HCT116 (cell line): ENCODE data around the gene ELP6. TPM values are rescaled to one million over a fixed set of nuclear protein-coding genes. Genes with fewer than 3 reads are reported as not detected.

Experiments used
- ATAC-seq: fragments of 200-7000 bp; cut with Tn5 transposase; 2 replicates; pipeline ENCODE4 v1.9.1; 2020; ENCODE audit warnings: mild to moderate bottlenecking, moderate library complexity
- BruUV-seq: library from RNA; stranded (reverse); fragments of 400-500 nt; replicated peaks from 2 replicates; lab custom pipeline; 2021; lab: Mats Ljungman, UMichigan
- CTCF ChIA-PET: fragments of 300-600 bp; sonication (Branson Sonifier 250); formaldehyde crosslinking; loops from one replicate; lab custom pipeline; 2021; ENCODE audit warnings: antibody characterized with exemption; lab: Charles Lee
- POLR2A ChIA-PET: fragments of 300-600, 350-600 bp; sonication (Branson Sonifier 250); formaldehyde crosslinking; loops from one replicate; lab custom pipeline; 2021; ENCODE audit warnings: antibody characterized with exemption; lab: Charles Lee
- RAD21 ChIA-PET, 2 experiments: fragments of 300-600 bp; sonication (Branson Sonifier 250); formaldehyde crosslinking; loops; one replicate each; lab custom pipeline; 2023; ENCODE audit warnings: low total read pairs in 2 of 2; ENCODE audit not compliant: uncharacterized antibody in 2 of 2, unreplicated experiment in 2 of 2, low non-redundant PET in 1 of 2; lab: Charles Lee
- DNase-seq: peaks from one replicate; pipeline ENCODE4 v3.0.0-alpha.2; 2010; ENCODE audit warnings: low read depth, low spot score
- H2AFZ ChIP-seq: fragments of 200-600 bp; shearing (Covaris generic), sonication (generic); 2 replicates; pipeline ENCODE4 v1.6.1; 2017; ENCODE audit warnings: low read depth, mixed run types, mixed read lengths, antibody characterized with exemption, low read length; ENCODE audit not compliant: poor library complexity, severe bottlenecking
- H3K27ac ChIP-seq: 2 replicates; pipeline ENCODE4 v1.5.1; 2012; ENCODE audit warnings: low read depth, low read length
- H3K27me3 ChIP-seq: fragments of 200-600 bp; sonication (generic); 2 replicates; pipeline ENCODE4 v1.6.1; 2016; ENCODE audit warnings: mixed run types, low read length, mixed read lengths; ENCODE audit not compliant: insufficient read depth
- H3K36me3 ChIP-seq, 2 experiments: fragments of 200-500 bp in 1 of 2; fragments of 200-600 bp in 1 of 2; sonication (Bioruptor generic) in 1 of 2; sonication (generic) in 1 of 2; 2 replicates each; pipeline versions ENCODE4 v1.5.1 to v1.6.1; 2014 to 2016; ENCODE audit warnings: low read length in 2 of 2, inconsistent platforms in 1 of 2, mixed read lengths in 1 of 2, mixed run types in 1 of 2; ENCODE audit not compliant: insufficient read depth in 2 of 2, control insufficient read depth in 1 of 2
- H3K4me1 ChIP-seq, 2 experiments: fragments of 200-600 bp in 1 of 2; sonication (generic) in 1 of 2; 2 replicates each; pipeline versions ENCODE4 v1.5.1 to v1.6.1; 2012 to 2017; ENCODE audit warnings: low read length in 2 of 2, inconsistent platforms in 1 of 2, mild to moderate bottlenecking in 1 of 2, mixed read lengths in 1 of 2, mixed run types in 1 of 2, moderate library complexity in 1 of 2; ENCODE audit not compliant: insufficient read depth in 2 of 2, control insufficient read depth in 1 of 2
- H3K4me2 ChIP-seq: fragments of 200-600 bp; sonication (generic); 2 replicates; pipeline ENCODE4 v1.6.1; 2017; ENCODE audit warnings: mixed run types, low read length, mixed read lengths
- H3K4me3 ChIP-seq, 2 experiments: fragments of 200-600 bp in 1 of 2; sonication (generic) in 1 of 2; replicated peaks in 1 of 2; 2 replicates each; pipeline ENCODE4 v1.5.1; 2011 to 2016; ENCODE audit warnings: low read length in 2 of 2, control low read depth in 1 of 2, low read depth in 1 of 2, mild to moderate bottlenecking in 1 of 2, mixed read lengths in 1 of 2, mixed run types in 1 of 2
- H3K79me2 ChIP-seq: fragments of 200-600 bp; sonication (generic); 2 replicates; pipeline ENCODE4 v1.6.1; 2017; ENCODE audit warnings: mild to moderate bottlenecking, mixed run types, low read length, moderate library complexity, mixed read lengths; ENCODE audit not compliant: insufficient read depth
- H3K9ac ChIP-seq: fragments of 200-600 bp; sonication (generic); 2 replicates; pipeline ENCODE4 v1.6.1; 2016; ENCODE audit warnings: low read length, mixed read lengths
- H3K9me2 ChIP-seq: fragments of 200-600 bp; sonication (generic), shearing (Covaris generic); 2 replicates; pipeline ENCODE4 v1.6.1; 2017; ENCODE audit warnings: mixed run types, mild to moderate bottlenecking, moderate library complexity; ENCODE audit not compliant: insufficient read depth
- H3K9me3 ChIP-seq, 2 experiments: fragments of 200-500 bp in 1 of 2; fragments of 200-600 bp in 1 of 2; sonication (Bioruptor generic) in 1 of 2; sonication (generic) in 1 of 2; 2 replicates each; pipeline ENCODE4 v1.6.1; 2014 to 2017; ENCODE audit warnings: low read length in 2 of 2, mixed read lengths in 2 of 2, inconsistent platforms in 1 of 2, low read depth in 1 of 2, mild to moderate bottlenecking in 1 of 2, mixed run types in 1 of 2, moderate library complexity in 1 of 2; ENCODE audit not compliant: control insufficient read depth in 1 of 2, insufficient read depth in 1 of 2
- H4K20me1 ChIP-seq: fragments of 200-600 bp; sonication (generic), shearing (Covaris generic); 2 replicates; pipeline ENCODE4 v1.6.1; 2017; ENCODE audit warnings: mixed run types, mild to moderate bottlenecking, moderate library complexity; ENCODE audit not compliant: insufficient read depth
- EGR1 ChIP-seq: IDR thresholded peaks from 2 replicates; pipeline ENCODE4 v1.6.1; 2012; ENCODE audit warnings: low read depth
- ELF1 ChIP-seq: IDR thresholded peaks from 2 replicates; pipeline ENCODE4 v1.6.1; 2012; ENCODE audit warnings: low read depth, borderline replicate concordance
- EZH2phosphoT487 ChIP-seq: fragments of 200-600 bp; IDR thresholded peaks from 2 replicates; pipeline ENCODE4 v1.6.1; 2018; ENCODE audit warnings: antibody characterized with exemption, borderline replicate concordance
- FOSL1 ChIP-seq: IDR thresholded peaks from 2 replicates; pipeline ENCODE4 v1.6.1; 2012; ENCODE audit warnings: low read depth
- POLR2AphosphoS5 ChIP-seq: IDR thresholded peaks from 2 replicates; pipeline ENCODE4 v1.6.1; 2011; ENCODE audit warnings: mild to moderate bottlenecking, low read depth, low read length, moderate library complexity
- RAD21 ChIP-seq: IDR thresholded peaks from 2 replicates; pipeline ENCODE4 v1.6.1; 2012; ENCODE audit warnings: low read depth, mild to moderate bottlenecking
- ZFX ChIP-seq: fragments of 450-650 bp; IDR thresholded peaks from 2 replicates; pipeline ENCODE4 v1.6.1; 2017
- intact Hi-C: fragments of 100-400 bp; cut with micrococcal nuclease; formaldehyde crosslinking; loops from 2 replicates; pipeline ENCODE4 v1.10.0; 2022
- total RNA-seq: library from RNA; stranded (reverse); gene quantifications from one replicate; pipeline ENCODE4 v1.2.1, GENCODE V29; 2021; ENCODE audit not compliant: unreplicated experiment
- TF ChIP-seq, protein P1 (sequence below): IDR thresholded peaks from 2 replicates; pipeline ENCODE4 v1.6.1; 2012
- TF ChIP-seq, protein P2 (sequence below): IDR thresholded peaks from 2 replicates; pipeline ENCODE4 v1.6.1; 2012

Gene ELP6
- total RNA-seq, 1 experiment from 2014 or later: 38.8 TPM

DNA sequence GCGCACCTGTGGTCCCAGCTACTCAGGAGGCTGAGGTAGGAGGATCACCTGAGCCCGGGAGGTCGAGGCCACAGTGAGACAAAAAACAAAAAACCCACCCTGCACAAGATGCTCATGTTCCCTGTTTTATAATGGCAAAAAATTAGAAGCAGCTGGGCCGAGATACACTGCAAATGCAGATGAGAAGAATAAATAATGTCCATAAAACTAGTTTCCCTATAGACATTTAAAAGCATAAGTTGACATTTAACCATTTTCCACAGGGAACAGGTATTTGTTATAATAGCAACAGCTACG is 37.2 kb downstream of the ELP6 start:
- H3K79me2 ChIP-seq: peaks cover 37% of the 10 kb centered on the region
- peaks cover 2 to 24% of the 10 kb centered on the region in 2 experiments; a peak in 2 of 4 replicates for H3K4me1 ChIP-seq
- no peak for TF ChIP-seq EGR1
- TF ChIP-seq EZH2phosphoT487: no peak
- TF ChIP-seq POLR2AphosphoS5: no peak
- TF ChIP-seq ZFX: no peak
- TF ChIP-seq RAD21: no peak
- TF ChIP-seq, protein P1, sequence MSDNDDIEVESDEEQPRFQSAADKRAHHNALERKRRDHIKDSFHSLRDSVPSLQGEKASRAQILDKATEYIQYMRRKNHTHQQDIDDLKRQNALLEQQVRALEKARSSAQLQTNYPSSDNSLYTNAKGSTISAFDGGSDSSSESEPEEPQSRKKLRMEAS: no peak
- no peak for TF ChIP-seq FOSL1
- TF ChIP-seq, protein P2, sequence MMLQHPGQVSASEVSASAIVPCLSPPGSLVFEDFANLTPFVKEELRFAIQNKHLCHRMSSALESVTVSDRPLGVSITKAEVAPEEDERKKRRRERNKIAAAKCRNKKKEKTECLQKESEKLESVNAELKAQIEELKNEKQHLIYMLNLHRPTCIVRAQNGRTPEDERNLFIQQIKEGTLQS: no peak
- no peak for TF ChIP-seq ELF1
- intact Hi-C loops: loop anchor here (1.0 kb wide), 2 partner anchors 55 to 95 kb away; partner anchors contain the start of gene PTPN23
- H3K36me3 ChIP-seq: no peaks in the 10 kb centered on the region
- H3K9me3 ChIP-seq: no peaks in the 10 kb centered on the region
- peak overlapping the region; percentile 65 to 97 for H3K4me3 ChIP-seq
- no peaks in the 10 kb centered on the region for H3K27me3 ChIP-seq
- ChIA-PET CTCF (interaction anchor here (1.3 to 2.0 kb wide), 4 partner anchors 10 to 681 kb away, joined by 3 to 14 read pairs (median 4); no protein-coding TSS in a partner anchor), POLR2A (no interaction called here), RAD21 (no interaction called here)
- peak overlapping the region; percentile 86 for H3K4me2 ChIP-seq
- peak overlapping the region; percentile 28 for H3K27ac ChIP-seq
- no peaks in the 10 kb centered on the region for H3K9me2 ChIP-seq
- no peaks in the 10 kb centered on the region; the same call in 1 of the 2 replicates for H4K20me1 ChIP-seq
- DNase-seq (no peak), ATAC-seq (no peak)
- H2AFZ ChIP-seq: peak overlapping the region; percentile 65
- peak overlapping the region; percentile 69 for H3K9ac ChIP-seq
- TSS peak; percentile 80 for BruUV-seq
